Posterior cingulate gyrus (tissue), 11 donors: ENCODE data around the gene NFKBIB.
"Not testable (repeated sequence)": the region's sequence is repeated elsewhere in the genome, so short reads cannot be mapped to it uniquely, and the experiment has no call there.

Experiments used
- DNase-seq, 10 donors: peaks; one replicate each; pipeline versions ENCODE4 v3.0.0 to v3.0.0-alpha.2; 2020 to 2021; ENCODE audit warnings: mixed read lengths in 3 of 10
- intact Hi-C: fragments of 100-400 bp; cut with DNase I; formaldehyde crosslinking; loops from one replicate; pipeline ENCODE4 v1.15.1; 2023

The NFKBIB gene

DNA sequence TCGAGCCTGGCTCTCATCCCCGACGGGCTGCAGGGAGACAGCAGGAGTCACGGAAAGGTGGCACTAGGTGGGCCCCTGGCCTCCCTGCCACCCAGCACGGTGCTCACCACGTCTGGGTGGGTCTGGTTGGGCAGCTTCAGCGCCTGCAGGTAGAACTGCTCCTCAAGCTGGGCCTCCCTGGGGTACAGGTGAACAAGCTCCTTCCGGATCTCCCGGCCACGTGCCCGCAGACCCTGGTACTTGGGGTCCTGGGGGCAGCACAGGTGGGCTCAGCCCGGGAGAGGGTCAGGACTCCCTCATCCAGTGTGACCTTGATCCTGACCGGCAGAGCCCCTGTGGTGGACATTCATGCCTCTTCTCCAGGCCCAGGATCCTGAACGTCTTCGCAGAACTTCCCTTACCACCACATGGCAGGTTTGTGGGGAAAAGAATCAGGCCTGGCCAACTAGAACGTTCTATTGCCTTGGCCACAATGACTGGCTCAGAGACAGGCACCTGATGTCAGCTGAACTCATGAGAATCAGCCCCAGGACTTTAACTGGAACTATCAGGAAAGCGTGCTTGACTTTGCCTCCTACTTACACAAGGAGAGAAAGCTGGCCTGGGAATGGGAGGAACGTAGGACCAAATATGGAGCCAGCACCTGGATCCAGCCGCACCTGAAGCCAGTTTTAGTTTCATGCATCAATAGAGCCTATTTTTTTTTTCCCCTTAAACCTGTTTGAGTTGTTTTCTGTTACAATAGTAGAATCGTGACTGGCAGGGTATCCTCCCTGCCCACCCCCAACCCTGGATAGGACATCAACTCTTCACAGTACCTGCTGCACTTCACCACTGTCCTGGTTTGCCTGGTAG, 21.9 kb downstream of the NFKBIB start:
- DNase-seq = peak in 1 of 10 donors; percentile 62
- intact Hi-C loops = no loop called here

DNA sequence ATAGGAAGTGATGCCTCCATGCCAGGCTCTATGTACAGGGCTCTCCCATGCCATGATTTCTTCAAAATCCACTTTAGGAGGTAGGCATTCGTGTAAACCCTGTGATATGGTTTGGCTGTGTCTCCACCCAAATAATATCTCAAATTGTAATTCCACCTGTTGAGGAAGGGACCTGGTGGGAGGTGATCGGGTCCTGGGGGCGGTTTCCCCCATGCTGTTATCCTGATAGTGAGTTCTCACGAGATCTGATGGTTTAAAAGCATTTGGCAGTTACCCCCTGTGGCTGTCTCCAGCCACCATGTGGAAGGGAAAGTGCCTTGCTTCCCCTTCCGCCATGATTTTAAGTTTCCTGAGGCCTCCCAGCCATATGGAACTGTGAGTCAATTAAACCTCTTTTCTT, 22.7 kb downstream of the NFKBIB start:
- intact Hi-C loops = no loop called here
- peak in 1 of 10 donors; percentile 22 for DNase-seq

DNA sequence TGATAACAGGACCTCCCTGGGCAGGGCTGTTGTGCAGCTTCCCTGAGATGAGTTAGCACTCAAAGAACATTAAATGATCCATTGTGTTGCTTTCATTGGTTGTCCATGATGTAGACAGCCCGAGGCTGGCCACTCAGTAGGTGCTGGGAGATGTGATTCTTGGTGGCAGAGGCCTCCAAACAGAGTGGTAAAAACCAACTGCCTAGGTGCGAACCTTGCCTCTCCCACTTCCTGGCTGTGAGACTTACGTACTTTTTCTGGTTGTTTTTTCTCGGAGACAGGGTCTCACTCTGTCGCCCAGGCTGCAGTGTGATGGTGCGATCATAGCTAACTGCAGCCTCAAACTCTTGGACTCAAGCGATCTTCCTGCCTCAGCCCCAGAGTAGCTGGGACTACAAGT, 24.6 kb downstream of the NFKBIB start:
- DNase-seq = peak in 2 of 10 donors; percentile 27 to 32
- intact Hi-C loops = no loop called here

DNA sequence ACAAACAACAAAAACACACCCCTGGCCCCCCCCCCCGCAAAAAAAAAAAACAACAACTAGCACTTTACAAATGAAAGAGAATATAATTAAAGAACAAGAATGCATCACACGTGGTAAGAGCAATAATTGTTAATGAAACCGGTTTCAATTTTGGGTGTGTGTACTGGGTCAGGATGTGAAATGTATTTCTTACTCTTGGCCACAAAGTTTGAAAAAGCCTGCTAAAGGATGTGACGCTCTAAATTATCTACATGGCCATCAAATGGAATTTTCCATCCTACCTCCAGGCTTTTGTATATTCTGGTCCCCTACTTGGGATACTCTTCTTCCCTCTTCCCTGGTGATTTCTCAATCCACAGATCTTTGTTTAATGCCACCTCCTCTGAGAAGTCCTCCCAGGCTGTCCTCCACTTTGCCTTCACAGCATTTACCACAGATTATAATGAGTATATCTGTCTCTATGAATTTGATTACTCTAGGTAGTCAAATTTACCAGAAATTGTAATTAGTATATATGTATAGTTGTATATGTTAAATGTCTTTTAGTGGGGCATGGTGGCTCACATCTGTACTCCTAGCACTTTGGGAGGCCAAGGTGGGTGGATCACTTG, 28.7 kb downstream of the NFKBIB start:
- no peak for DNase-seq
- intact Hi-C loops = no loop called here

DNA sequence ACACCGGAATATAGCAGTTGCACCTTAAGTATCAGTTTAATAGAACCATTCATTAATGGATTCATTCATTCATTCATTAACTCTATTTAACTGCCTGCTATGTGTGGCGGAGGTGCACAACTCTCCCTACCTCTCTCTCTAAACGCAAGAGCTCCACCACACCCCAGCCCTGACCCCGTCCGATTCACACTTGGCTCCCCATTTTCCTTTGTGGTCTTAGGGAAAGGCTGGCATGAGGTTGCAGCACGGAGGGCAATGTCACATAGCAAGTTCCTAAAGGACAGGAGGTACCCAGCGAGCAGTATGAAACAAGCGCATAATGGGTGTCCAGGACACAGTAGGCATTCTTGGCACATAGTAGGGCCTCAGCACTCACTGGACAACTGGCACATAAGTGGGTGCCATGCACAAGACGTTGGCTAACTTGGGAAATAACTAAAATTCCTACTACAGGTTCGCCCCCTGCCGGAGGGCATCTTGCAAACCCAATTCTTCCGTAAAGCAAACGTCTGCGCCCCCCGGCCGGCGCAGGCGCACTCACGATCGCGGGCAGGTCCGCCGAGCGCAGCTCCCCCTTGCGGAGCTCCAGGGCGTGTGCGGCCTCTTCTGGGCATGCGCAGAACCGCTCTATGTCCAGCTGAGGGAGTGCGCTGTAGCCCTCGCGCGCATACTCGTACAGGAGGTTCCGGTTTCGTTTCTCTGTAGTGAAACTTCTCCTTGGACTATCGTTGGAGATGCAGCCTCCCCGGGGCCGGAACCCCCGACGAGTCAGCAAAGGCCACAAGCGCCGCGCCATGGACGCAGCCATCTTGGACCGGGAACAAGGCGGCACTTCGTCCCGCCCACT, 30.4 kb downstream of the NFKBIB start, which contains the start of gene SARS2:
Gene SARS2 (minus strand): TSS at position 835 of the 847 bp plus-strand sequence. CDS start 27 bp downstream, at position 808.
- intact Hi-C loops = loop anchor here (1.0 to 10.0 kb wide), 5 partner anchors 31 to 525 kb away; partner anchors contain the start of genes FAM98C, HNRNPL, NFKBIB and SIRT2

DNA sequence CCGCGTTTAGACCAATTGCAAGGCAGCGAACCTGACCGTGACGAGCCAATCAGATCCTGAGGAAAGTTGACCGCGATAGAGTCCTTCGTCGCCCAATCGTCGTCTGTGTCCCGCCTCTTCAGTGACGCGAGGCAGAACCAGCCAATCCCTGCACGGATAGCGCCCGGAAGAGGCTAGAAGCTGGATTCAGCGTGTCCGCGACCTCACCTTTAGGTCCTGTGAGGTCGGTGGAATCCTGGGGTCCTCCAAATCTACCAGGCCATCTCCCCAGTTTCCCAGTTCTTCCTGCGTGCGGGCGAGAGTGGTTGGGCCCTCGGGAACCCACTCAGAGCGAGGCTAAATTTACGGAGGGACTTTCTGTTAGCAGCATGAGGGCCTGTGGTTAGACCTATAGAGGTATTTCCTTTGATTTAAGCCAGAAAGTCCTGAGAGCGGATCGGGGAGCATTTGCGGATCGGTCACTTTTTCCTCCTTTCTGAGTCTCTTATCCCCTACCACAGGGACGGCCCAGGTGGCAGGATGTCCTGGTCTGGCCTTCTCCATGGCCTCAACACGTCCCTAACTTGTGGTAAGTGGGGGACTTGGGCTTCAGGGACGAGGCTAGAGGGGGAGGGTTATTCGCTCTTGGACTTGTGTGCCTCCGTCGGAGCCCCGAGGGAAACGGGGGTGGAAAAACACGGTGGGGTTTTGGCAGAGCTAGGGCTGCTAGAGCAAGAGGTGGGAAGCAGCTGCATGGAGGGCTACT, 31.2 kb downstream of the NFKBIB start, which contains the start of gene MRPS12:
Gene MRPS12 (plus strand): TSS at position 169 of the 745 bp plus-strand sequence. CDS start 351 bp downstream, at position 520.
- intact Hi-C loops = loop anchor here (1.0 to 10.0 kb wide), 5 partner anchors 32 to 526 kb away; partner anchors contain the start of genes FAM98C, HNRNPL, NFKBIB and SIRT2
- peak; percentile 97 to 100 (median 98) for DNase-seq

More for the DNA sequence above, 30.4 kb downstream of the NFKBIB start, which contains the start of gene SARS2:
- DNase-seq = peak; percentile 82 to 99 (median 88)

DNA sequence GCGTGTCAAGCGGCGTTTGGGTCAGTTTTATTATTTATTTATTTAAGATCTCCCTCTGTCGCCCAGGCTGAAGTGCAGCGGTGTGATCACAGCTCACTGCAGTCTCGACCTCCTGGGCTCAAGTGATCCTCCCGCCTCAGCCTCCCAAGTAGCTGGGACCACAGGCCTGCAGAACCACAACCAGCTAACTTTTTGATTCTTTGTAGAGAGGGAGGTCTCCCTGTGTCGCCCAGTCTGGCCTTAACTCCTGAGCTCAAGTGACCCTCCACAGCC, 31.7 kb downstream of the NFKBIB start:
- peak in 2 of 10 donors; percentile 27 to 53 for DNase-seq
- intact Hi-C loops = loop anchor here (2.0 to 10.0 kb wide), 3 partner anchors 33 to 527 kb away; partner anchors contain the start of genes FAM98C, NFKBIB and SIRT2

DNA sequence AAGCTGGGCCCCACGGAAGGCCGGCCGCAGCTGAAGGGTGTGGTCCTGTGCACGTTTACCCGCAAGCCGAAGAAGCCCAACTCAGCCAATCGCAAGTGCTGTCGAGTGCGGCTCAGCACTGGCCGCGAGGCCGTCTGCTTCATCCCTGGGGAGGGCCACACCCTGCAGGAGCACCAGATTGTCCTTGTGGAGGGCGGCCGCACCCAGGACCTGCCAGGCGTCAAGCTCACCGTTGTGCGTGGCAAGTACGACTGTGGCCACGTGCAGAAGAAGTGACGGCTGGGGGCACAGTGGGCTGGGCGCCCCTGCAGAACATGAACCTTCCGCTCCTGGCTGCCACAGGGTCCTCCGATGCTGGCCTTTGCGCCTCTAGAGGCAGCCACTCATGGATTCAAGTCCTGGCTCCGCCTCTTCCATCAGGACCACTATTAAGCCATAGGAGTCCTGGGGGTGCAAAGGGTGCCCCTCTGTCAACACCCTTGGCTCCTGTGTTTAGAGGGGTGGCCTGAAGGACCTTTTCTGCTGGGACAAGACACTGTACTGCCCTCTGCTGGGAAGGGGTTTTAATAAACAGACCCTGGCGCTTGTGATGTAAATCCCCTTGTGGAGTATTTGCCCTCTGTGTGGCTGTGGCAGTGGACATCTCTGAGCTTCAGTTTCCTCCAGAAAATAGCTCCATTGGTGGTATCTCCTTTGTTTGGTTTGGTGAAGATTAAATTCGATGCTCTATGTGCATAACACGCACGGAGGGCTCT, 32.8 kb downstream of the NFKBIB start:
- DNase-seq = peak in 2 of 10 donors; percentile 62 to 82
- intact Hi-C loops = loop anchor here (10.0 kb wide), 1 partner anchor 528 kb away; the partner anchor contains the start of gene FAM98C

DNA sequence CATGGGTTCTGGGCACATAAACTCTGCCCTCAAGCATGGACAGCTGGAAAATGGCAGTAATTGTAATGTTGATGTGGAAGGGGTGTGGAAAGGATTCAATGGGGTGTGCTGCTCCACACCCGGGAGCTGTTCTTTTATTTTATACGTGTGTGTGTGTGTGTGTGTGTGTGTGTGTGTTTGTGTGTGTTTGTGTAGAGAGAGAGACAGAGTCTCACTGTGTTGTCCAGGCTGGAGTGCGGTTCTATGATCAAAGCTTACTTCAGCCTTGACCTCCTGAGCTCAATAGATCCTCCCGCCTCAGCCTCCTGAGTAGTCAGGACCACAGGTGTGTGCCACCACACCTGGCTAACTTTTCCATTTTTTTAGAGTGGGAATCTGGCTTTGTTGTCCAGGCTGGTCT, 33.8 kb downstream of the NFKBIB start:
- no peak for DNase-seq
- intact Hi-C loops = loop anchor here (10.0 kb wide), 1 partner anchor 529 kb away; the partner anchor contains the start of gene FAM98C

DNA sequence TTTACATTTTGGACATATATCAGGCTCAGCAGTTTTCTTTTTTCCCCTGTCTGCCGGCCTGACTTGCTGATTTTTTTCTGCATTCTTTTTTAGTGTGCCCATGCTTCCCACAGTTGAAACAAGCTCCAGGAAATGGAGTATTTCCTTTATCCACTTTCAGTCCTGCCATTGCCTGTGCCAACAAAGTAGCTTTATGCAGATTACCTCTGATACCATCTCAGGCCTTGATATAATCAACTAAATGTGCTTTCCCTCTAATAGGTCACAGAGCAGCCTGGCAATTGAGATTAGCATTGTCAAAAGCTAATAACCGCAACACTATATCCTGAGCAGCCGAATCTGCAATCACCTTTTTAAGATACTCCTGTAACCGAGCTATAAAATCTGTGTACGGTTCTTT, 40.2 kb downstream of the NFKBIB start:
- intact Hi-C loops = loop anchor here (10.0 kb wide), 1 partner anchor 535 kb away; the partner anchor contains the start of gene FAM98C
- no peak for DNase-seq

DNA sequence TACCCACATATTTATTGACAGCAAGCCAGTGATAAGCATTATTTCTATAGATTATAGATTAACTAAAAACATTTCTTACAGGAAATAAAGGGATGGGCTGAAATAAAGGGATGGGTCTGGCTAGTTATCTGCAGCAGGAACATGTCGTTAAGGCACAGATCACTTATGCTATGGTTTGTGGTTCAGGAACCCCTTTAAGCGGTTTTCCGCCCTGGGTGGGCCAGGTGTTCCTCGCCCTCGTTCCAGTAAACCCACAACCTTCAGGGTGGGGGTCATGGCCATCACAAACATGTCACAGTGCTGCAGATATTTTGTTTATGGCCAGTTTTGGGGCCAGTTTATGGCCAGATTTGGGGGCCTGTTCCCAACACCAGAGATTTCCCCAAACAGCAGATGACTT, 41.7 kb downstream of the NFKBIB start:
- DNase-seq = peak in 1 of 10 donors; percentile 19
- intact Hi-C loops = not testable (repeated sequence)

DNA sequence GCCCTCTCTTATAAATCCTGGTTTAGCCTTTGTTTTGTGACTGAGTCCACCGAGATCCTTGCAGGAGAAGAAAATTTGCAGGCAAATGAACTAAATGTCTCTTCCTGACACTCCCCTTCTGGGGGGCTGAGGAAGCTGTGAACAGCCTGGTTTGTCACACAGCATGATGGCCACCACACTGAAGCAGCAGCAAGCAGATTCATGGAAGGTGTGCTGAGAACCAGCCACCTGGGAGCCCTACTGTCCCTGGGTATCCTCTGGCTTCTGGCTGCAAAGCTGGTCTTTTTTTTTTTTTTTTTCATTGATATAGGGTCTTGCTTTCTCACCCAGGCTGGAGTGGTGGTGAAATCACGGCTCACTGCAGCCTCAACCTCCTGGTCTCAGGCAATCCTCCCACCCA, 42.2 kb downstream of the NFKBIB start:
- intact Hi-C loops = no loop called here
- peak in 2 of 10 donors; percentile 24 to 49 for DNase-seq

DNA sequence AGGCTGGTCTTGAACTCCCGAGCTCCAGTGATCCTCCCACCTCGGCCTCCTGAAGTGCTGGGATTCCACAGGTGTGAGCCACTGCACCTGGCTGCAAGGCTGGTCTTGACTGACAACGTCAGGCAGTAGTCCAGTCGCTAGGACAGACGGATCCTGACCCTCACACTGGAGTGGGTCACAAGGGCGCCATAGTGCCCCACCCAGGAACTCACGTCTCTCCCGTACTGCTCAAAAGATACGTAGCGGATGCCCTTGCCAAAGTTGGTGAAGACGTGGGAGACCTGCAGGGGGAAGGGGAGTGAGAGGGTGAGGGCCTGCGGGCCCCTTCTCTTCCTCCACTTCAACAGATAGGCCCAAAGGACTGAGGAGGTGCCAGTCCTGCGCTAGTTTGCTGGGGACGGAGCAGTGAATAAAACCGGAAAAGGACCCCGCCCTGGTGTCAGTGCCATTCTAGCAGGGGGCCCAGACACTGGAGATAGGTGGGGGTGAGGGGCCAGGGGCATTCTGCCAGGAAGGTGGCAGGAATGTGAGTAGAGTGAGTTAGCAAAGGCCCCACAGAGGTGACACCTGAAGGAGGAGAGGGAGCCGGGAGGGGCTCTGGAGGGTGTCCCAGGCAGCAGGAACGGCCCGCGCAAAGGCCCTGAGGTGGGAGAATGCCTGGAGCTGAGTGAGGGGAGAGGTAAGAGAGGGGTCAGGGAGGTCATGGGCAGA, 42.9 kb downstream of the NFKBIB start:
- intact Hi-C loops = no loop called here
- DNase-seq = peak in 3 of 10 donors; percentile 44 to 67 (median 66)

DNA sequence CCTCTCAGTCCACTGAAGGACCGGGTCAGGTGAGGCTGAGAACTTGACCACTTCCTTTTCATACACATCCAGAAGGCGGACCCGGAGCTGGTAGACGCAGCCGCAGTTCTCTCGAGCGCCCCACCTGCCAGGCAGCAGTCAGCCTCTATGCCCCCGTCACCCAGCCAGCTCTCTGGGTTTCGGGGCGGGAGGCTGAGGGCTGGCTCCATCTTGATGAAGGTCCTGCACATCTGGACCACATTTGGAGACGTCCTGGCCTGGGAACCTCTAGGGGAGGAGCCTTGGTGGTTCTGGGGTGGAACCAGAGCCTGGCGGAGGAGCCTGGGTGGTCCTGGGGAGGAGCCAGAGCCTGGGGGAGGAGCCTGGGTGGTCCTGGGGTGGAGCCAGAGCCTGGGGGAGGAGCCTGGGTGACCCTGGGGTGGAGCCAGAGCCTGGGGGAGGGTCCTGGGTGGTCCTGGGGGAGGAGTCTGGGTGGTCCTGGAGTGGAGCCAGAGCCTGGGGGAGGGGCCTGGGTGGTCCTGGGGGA, 45.3 kb downstream of the NFKBIB start:
- intact Hi-C loops = no loop called here
- peak in 1 of 10 donors; percentile 69 for DNase-seq

DNA sequence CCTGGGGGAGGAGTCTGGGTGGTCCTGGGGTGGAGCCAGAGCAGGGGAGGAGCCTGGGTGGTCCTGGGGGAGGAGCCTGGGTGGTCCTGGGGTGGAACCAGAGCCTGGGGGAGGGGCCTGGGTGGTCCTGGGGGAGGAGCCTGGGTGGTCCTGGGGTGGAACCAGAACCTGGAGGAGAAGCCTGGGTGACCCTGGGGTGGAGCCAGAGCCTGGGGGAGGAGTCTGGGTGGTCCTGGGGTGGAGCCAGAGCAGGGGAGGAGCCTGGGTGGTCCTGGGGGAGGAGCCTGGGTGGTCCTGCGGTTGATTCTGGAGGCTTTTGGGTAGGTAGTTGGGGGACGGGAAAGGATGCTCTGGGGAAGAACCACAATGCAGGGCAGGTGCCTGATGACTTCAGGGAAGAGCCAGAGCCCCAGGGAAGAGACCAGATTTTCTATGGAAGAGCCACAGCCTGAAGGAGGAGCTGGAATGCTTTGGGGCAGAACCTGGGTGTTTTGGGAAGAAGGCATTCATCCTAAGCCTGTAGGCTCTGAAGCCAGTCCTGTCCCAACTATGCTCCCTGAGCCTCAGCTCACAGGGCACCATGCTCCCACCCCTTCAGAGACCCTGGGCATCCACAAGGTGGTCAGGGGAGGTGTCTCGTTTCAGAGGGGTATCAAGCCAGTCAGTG, 45.9 kb downstream of the NFKBIB start:
- intact Hi-C loops = no loop called here
- peak in 1 of 10 donors; percentile 48 for DNase-seq

DNA sequence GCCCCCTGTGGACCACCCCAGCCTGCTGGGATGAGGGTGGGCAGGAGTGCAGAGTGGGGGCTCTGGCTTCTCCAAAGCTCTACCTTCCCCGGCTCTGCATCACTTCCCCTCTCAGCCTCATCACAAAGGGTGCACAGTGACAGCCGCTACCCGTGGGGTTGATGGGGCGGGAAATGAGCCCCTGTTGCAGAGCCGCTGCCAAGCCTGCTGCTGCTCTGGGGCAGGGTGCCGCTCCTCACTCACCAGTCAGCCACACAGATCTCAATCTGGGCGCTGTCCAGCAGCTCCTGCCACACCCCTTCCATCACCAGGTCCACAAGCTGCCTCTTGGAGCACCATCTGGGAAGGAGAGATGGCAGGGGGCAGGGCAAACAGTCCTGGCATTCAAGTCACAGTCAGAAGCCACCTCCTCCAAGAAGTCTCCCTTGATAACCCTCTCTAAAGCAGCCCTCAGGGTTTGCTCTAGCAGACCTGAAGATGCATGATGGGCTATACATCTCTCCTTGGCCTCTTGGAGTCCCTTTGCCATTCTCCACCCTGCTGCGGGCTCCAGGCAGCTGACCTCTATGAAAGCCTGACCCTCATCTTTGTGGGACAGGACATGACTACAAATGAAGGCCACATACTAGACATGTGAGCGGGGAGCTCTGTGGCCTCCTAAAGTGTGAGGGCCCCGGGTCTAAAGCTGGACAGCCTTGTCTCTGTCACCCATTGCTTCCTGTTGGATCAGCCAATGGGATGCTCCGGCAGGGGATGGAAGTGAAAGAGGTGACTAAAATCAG, 46.7 kb downstream of the NFKBIB start:
- intact Hi-C loops = no loop called here

More for the DNA sequence above, 46.7 kb downstream of the NFKBIB start:
- peak in 1 of 10 donors; percentile 24 for DNase-seq
